ENCODE data around the gene MTG1.
"Not testable (repeated sequence)": the region's sequence is repeated elsewhere in the genome, so short reads cannot be mapped to it uniquely, and the experiment has no call there.

MTG1 gene

DNA sequence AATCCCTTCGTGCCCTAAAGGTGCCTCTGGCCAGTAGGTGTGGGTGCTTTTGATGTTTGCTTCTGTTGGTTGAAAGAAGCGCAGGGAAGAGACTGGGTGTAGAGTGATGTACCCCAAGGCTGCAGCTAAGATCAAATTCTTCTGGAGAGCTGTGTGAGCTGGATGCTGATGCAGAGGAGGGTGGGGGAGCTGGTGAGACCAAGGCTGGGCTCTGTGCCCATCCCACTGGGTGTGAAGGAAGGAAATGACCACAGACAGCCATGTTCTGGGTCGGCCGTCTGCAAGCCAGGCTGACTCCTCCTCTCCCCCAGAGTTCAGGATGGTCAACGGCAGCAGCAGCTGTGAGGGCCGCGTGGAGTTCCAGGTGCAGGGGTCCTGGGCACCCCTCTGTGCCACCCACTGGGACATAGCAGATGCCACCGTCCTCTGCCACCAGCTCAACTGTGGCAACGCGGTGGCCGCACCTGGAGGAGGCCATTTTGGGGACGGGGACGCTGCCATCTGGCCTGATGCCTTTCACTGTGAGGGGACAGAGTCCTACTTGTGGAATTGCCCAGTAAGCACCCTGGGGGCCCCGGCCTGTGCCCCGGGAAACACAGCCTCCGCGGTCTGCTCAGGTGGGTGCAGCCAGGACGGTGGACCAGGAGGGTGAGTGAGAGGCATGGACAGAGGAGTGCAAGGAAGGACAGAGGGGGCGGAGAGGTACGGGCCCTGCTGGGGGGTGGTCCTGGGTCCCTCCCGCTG is 64.9 kb downstream of the MTG1 start:
- no peaks in the 10 kb centered on the region for H3K4me1 Mint-ChIP-seq (ENCODE audit: low read depth)
- DNase-seq = no peak
- no peaks in the 10 kb centered on the region for H3K9me3 Mint-ChIP-seq
- no peaks in the 10 kb centered on the region for H3K36me3 Mint-ChIP-seq (ENCODE audit: low read depth)
- H3K27me3 Mint-ChIP-seq = no peaks in the 10 kb centered on the region
- H3K27ac Mint-ChIP-seq = no peak overlapping the region
- H3K4me3 Mint-ChIP-seq = no peak overlapping the region

DNA sequence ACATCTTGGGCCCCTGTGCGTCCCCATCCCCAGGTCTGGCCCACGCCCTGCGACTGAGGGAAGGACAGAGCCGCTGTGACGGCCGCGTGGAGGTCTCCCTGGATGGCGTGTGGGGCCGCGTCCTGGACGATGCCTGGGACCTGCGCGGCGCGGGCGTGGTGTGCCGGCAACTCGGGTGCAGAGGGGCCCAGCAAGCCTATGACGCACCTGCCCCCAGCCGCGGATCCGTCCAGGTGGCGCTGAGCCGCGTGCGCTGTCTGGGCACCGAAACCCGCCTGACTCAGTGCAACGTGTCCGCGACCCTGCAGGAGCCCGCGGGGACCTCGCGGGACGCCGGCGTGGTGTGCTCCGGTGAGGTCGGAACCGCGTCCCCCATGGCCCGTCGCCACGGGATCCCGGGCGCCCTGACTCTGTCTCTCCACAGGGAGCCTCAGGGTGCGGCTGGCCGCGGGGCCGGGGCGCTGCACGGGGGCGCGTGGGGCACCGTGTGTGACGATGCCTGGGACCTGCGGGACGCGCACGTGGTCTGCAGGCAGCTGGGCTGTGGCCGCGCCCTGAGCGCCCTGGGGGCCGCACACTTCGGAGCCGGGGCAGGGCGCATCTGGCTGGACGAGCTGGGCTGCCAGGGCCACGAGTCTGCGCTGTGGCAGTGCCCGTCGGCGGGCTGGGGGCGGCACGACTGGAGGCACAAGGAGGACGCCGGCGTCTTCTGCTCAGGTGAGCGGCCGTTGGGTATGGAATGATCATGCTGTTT is 65.7 kb downstream of the MTG1 start:
- no peak overlapping the region for H3K4me3 Mint-ChIP-seq
- H3K9me3 Mint-ChIP-seq = no peaks in the 10 kb centered on the region
- H3K36me3 Mint-ChIP-seq (ENCODE audit: low read depth) = no peaks in the 10 kb centered on the region
- H3K27ac Mint-ChIP-seq = no peak overlapping the region
- DNase-seq = no peak
- H3K4me1 Mint-ChIP-seq (ENCODE audit: low read depth) = no peaks in the 10 kb centered on the region
- H3K27me3 Mint-ChIP-seq = no peaks in the 10 kb centered on the region

DNA sequence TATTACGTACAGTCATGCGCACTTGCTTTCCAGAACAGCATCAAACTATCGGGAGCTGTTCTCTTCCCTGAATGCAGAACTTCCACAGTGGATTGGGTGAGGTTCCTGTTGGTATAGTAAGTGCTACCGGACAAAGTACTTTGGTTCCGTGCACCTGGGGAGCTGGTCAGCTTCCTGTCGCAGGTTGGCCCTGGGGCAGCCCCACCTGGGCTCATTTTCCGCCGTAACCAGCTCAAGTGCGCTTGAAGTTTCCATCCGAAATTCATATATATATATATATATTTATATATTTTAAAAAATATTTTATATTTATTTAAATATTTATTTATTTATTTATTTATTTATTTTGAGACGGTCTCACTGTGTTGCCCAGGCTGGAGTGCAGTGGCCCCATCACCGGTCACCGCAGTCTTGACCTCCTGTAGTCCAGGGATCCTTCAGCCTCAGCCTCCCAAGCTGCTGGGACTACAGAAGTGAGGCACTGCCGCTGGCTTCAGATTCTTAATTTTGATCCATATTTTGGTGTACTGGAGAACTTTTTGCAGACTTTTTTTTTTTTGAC is 66.3 kb downstream of the MTG1 start:
- Mint-ChIP-seq H3K27ac (no peak overlapping the region), H3K4me3 (no peak overlapping the region), H3K9me3 (no peaks in the 10 kb centered on the region), H3K27me3 (no peaks in the 10 kb centered on the region), H3K4me1 (ENCODE audit: low read depth) (no peaks in the 10 kb centered on the region), H3K36me3 (ENCODE audit: low read depth) (no peaks in the 10 kb centered on the region)
- DNase-seq = no peak

DNA sequence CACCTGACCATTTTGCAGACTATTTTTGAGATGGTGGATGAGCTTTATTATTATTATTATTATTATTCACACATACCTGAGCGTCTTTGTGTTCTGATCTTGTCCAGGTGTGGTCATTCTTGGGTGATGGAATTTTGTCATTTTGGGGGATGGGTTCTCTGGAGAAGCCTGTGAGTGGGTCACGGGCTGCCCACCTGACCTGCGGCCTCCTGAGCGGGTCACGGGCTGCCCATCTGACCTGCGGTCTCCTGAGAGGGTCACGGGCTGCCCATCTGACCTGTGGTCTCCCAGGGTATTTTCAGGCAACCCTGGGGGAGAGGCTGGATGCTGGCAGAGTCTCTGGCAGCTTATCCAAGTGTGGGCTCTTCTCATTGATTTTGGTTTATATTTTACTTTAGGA is 67.1 kb downstream of the MTG1 start:
- no peaks in the 10 kb centered on the region for H3K4me1 Mint-ChIP-seq (ENCODE audit: low read depth)

DNA sequence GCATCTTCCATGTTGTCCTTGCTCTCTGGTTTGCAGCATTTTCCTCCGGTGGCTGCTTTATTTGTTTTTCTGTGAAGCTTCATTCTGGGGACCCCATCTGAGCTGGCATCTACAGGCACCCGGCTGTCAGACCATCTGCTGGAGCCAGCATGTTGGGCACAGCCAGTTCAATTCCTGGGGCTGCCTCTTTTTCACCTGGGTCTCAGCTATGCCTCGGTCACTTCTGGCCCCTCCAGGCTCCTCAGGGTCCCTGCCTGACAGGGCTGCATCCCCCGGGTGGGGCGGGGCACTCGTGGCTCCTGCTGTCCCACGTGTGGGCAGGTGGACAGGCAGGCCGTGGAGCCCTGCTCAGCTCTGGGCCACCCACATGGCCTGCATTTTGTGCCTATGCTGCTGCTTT is 67.9 kb downstream of the MTG1 start:
- H3K27me3 Mint-ChIP-seq = no peaks in the 10 kb centered on the region
- H3K36me3 Mint-ChIP-seq (ENCODE audit: low read depth) = no peaks in the 10 kb centered on the region
- DNase-seq = no peak
- H3K9me3 Mint-ChIP-seq = no peaks in the 10 kb centered on the region
- no peak overlapping the region for H3K27ac Mint-ChIP-seq
- no peaks in the 10 kb centered on the region for H3K4me1 Mint-ChIP-seq (ENCODE audit: low read depth)
- H3K4me3 Mint-ChIP-seq = no peak overlapping the region

More for the DNA sequence above, 67.1 kb downstream of the MTG1 start:
- no peak for DNase-seq
- Mint-ChIP-seq H3K36me3 (ENCODE audit: low read depth) (no peaks in the 10 kb centered on the region), H3K4me3 (no peak overlapping the region), H3K27me3 (no peaks in the 10 kb centered on the region), H3K9me3 (no peaks in the 10 kb centered on the region), H3K27ac (no peak overlapping the region)

DNA sequence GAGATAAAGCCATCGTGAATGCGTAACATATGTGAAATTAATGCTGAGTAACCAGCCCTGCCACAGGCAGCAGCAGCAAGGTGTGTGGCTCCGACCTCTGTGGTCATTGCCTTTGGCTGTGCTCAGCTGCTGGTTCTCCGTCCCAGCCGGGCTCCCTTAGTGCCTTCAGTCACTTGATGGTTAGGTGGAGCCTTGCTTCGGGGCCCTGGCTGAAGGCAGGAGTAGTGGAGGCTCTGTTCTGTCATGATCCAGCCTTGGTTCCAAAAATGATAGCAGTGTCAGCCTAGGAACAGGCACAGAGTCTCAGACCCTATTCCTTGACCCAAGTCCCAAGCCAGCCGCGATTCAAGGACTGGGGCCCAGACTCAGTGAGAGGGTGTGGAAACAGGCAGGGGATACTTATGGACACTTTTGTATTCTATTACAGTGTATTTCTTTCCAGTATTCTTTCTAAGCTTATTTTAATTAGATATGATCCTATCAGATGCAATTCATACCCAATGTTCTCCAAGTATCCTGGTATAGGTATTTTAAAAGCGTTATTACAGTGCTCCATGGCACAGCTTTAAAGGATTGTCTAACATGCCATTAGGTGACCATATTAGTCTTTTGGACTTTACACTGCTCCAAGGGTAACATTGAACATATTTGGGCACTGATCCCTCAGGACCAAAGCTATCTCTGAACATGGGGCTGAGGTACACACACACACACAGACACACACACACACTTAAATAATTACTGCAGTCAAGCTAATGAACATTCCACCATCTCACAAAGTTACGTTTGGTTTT is 68.8 kb downstream of the MTG1 start:
- Mint-ChIP-seq H3K27ac (no peak overlapping the region), H3K9me3 (no peaks in the 10 kb centered on the region), H3K4me3 (no peak overlapping the region), H3K27me3 (no peaks in the 10 kb centered on the region), H3K4me1 (ENCODE audit: low read depth) (no peaks in the 10 kb centered on the region), H3K36me3 (ENCODE audit: low read depth) (peaks cover 6% of the 10 kb centered on the region)
- DNase-seq = no peak

DNA sequence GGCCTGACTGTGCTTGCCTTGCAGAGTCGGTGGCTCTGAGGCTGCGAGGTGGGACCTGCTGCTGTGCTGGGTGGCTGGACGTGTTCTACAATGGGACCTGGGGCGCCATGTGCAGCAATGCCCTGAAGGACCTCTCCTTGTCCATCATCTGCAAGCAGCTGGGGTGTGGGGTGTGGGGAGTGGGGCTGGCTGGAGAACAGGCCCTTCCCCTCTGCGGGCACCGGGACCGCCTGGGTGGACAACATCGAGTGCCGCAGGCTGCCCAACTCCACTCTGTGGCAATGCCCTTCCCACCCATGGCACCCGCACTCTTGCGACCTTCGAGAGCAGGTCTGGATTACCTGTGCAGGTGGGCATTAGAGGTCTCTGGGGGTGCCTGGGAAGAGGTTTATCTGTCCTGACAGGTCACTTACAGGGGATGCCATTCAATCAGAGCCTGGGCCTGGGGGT is 70.7 kb downstream of the MTG1 start:
- H3K4me1 Mint-ChIP-seq (ENCODE audit: low read depth) = no peaks in the 10 kb centered on the region
- no peak for DNase-seq
- no peak overlapping the region for H3K4me3 Mint-ChIP-seq
- H3K9me3 Mint-ChIP-seq = no peaks in the 10 kb centered on the region
- no peak overlapping the region for H3K27ac Mint-ChIP-seq
- H3K36me3 Mint-ChIP-seq (ENCODE audit: low read depth) = peaks cover 16% of the 10 kb centered on the region
- no peaks in the 10 kb centered on the region for H3K27me3 Mint-ChIP-seq

DNA sequence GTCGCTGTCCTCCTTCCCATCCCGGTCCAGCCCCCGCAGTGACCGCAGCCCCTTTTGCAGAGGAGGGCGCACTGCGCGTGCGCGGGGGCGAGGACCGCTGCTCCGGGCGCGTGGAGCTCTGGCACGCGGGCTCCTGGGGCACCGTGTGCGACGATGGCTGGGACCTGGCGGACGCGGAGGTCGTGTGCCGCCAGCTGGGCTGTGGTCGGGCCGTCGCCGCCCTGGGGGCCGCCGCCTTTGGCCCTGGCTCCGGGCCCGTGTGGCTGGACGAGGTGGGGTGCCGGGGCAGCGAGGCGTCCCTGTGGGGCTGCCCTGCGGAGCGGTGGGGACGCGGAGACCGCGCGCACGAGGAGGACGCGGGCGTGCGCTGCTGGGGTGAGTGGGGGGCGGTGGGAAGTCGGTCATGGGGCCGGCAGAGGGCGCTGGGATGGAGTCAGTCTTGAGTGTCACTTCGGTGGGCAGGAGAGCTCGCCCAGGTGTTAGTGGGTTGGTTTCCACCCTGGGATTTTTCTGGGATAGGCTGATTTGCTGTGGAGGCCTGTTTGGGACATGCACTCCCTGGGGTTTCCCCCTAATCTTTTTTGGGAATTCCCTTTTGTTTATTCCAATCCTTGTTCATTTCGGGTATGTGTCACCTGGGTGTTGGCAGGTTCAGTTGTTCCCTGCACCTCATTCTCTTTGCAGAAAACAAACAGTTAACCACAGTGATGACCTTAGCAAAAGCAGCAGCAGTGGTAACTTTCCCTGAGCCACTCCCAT is 71.4 kb downstream of the MTG1 start:
- Mint-ChIP-seq H3K36me3 (ENCODE audit: low read depth) (peaks cover 16% of the 10 kb centered on the region), H3K27ac (no peak overlapping the region), H3K4me1 (ENCODE audit: low read depth) (no peaks in the 10 kb centered on the region), H3K9me3 (no peaks in the 10 kb centered on the region), H3K27me3 (no peaks in the 10 kb centered on the region), H3K4me3 (no peak overlapping the region)
- DNase-seq = no peak

DNA sequence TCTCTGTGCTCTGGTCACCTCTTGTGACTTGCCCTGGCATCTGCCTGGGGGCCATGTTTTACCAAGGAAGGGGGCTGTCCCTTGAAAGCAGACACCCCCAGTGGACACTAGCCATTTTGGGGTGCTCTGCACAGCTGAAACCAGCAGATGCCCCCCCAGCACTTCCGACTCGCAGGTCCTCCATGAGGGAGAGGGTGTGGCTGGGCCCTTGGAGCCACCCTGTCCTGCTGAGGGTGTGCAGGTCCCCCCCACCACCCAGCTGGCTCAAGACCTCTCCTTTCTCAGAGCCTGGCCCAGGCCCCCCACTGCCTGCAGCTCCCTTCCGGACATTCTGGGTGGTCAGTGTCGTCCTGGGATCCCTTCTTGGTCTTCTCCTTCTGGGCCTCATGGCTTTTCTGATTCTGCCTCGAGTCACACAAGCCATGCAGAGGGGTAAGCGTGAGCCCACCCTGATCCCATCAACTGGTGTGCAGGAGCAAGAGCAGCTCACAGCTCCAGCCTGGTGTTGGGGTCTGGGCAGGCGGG is 72.1 kb downstream of the MTG1 start:
- Mint-ChIP-seq H3K27me3 (no peaks in the 10 kb centered on the region), H3K36me3 (ENCODE audit: low read depth) (peaks cover 17% of the 10 kb centered on the region), H3K4me1 (ENCODE audit: low read depth) (no peaks in the 10 kb centered on the region), H3K4me3 (no peak overlapping the region), H3K9me3 (no peaks in the 10 kb centered on the region), H3K27ac (no peak overlapping the region)
- no peak for DNase-seq

DNA sequence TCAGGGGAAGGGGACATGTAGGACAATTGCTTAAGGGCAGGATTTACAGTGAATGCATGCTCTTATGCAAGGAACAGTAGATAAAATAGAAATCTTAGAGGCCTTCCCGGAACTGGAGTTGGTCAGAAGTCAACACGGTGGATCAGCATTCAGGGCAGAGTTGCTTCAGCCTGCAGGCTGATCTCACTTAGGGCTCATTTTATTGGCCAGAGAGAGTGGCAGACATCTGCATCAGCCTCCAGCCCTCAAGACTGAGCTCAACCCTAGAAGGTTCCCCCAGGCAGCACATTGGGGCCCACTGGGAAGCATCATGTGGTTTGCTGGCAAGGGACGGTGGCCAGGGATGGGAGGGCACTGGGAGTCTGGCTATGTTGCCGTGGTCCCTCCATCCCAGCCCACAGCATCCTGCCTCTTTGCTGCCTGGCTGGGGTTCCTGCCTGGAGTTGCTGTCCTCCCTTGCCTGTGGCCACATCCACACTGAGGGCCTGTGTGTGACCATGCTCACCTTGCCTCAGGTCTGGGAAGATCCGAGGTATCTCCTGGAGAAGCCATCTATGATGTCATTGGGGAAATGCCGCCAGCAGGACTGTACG is 72.8 kb downstream of the MTG1 start:
- no peaks in the 10 kb centered on the region for H3K27me3 Mint-ChIP-seq
- H3K4me3 Mint-ChIP-seq = no peak overlapping the region
- peaks cover 17% of the 10 kb centered on the region for H3K36me3 Mint-ChIP-seq (ENCODE audit: low read depth)
- DNase-seq = no peak
- no peaks in the 10 kb centered on the region for H3K9me3 Mint-ChIP-seq
- H3K4me1 Mint-ChIP-seq (ENCODE audit: low read depth) = no peaks in the 10 kb centered on the region
- no peak overlapping the region for H3K27ac Mint-ChIP-seq

DNA sequence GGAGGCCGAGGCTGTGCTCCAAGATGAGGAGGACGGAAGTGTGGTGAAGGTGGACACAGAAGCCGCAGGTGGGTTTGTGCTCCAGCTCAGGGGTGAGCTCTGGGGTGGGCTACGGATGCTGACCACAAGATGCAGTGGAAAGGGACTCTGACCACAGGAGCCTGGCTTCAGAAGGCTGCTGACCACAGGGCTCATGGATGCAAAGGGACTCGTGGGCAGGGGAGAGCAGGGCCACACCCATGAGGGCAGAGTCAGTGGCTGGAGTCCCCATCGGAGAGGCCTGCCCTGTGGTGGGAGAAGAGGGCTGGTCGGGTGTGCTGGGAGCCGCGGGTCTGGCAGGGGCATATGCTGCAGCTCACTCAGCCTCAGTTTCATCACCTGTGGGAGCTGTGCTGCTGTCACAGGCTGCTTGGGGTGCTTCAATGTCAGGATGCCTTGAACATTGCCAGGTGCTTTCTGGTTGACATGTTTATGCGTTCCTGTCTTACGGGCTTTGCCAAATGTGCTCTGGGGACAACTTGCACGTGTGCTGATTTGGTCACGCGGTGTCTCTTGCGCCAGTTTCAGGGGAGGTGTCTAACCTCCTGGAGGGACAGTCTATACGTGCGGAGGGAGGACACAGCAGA is 73.4 kb downstream of the MTG1 start:
- Mint-ChIP-seq H3K27me3 (no peaks in the 10 kb centered on the region), H3K36me3 (ENCODE audit: low read depth) (peaks cover 17% of the 10 kb centered on the region), H3K27ac (no peak overlapping the region), H3K4me1 (ENCODE audit: low read depth) (no peaks in the 10 kb centered on the region), H3K9me3 (no peaks in the 10 kb centered on the region), H3K4me3 (no peak overlapping the region)
- DNase-seq = no peak

DNA sequence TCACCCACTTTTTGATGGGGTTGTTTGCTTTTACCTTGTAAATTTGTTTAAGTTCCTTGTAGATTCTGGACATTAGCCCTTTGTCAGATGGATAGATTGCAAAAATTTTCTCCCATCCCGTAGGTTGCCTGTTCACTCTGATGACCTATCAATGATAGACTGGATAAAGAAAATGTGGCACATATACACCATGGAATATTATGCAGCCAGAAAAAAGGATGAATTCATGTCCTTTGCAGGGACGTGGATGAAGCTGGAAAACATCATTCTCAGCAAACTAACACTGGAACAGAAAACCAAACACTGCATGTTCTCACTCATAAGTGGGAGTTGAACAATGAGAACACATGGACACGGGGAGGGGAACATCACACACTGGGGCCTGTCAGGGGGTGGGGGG is 75.2 kb downstream of the MTG1 start:
- not testable (repeated sequence) for H3K9me3 Mint-ChIP-seq; H3K4me3 Mint-ChIP-seq; H3K27ac Mint-ChIP-seq; H3K4me1 Mint-ChIP-seq (ENCODE audit: low read depth); H3K27me3 Mint-ChIP-seq; DNase-seq
- H3K36me3 Mint-ChIP-seq (ENCODE audit: low read depth) = peaks cover 17% of the 10 kb centered on the region
